ENCODE results near the gene SIGLEC8. TPM values are rescaled to one million over a fixed set of nuclear protein-coding genes. Genes with fewer than 3 reads are reported as not detected.

SIGLEC8 gene
- total and polyA plus RNA-seq, 2 of the 4 experiments (the other 2 are of a cell fraction) = not detected

- H3K27ac ChIP-seq (ENCODE audit: insufficient read depth, low read length) = no peak overlapping the region
- no peak overlapping the region for H3K4me3 ChIP-seq (ENCODE audit: insufficient read depth, low read depth, low read length)
- no peak overlapping the region for H2BK5ac ChIP-seq (ENCODE audit: low read depth, low read length, poor library complexity, severe bottlenecking)
- no peak overlapping the region for H4K5ac ChIP-seq (ENCODE audit: low read depth, low read length)
- H3K4me2 ChIP-seq (ENCODE audit: low read depth, low read length) = no peak overlapping the region
- BruUV-seq (replicated peaks) = no TSS peak
- dilution Hi-C loops (cut with HindIII; ENCODE audit: low sequenced_read_pairs, unreplicated experiment) = no loop called here
- no peak overlapping the region for H2AFZ ChIP-seq (replicated peaks; ENCODE audit: low read length, poor library complexity)
- no peak overlapping the region for H2AK9ac ChIP-seq (replicated peaks; ENCODE audit: low read depth, low read length, poor library complexity)
- no peaks in the 10 kb centered on the region for H3K9me1 ChIP-seq (ENCODE audit: insufficient read depth, low read length)
- in situ Hi-C loops (cut with MboI; ENCODE audit: low sequenced_read_pairs) = loop anchor here (5.0 kb wide), 1 partner anchor 186 kb away; no protein-coding TSS in a partner anchor
- no peak overlapping the region for H4K8ac ChIP-seq (ENCODE audit: low read depth in 2 of 2, low read length in 2 of 2)
- DNase-seq = no peak
- no peak overlapping the region for H2BK15ac ChIP-seq (ENCODE audit: low read depth, low read length)
- H2AK5ac ChIP-seq (ENCODE audit: low read depth, low read length) = no peak overlapping the region
- no peak overlapping the region for H4K91ac ChIP-seq (ENCODE audit: insufficient read depth, low read depth, low read length)
- no peak for ATAC-seq (ENCODE audit: low read depth)
- H2BK20ac ChIP-seq (ENCODE audit: low read depth, low read length) = no peak overlapping the region
- no peaks in the 10 kb centered on the region for H3K27me3 ChIP-seq (ENCODE audit: control insufficient read depth, insufficient read depth, low read length)
- H3K4me1 ChIP-seq (ENCODE audit: control insufficient read depth, insufficient read depth, low read length) = no peaks in the 10 kb centered on the region
- CTCF ChIA-PET = interaction anchor here (3.4 kb wide), 1 partner anchor 187 kb away, joined by 27 read pairs; no protein-coding TSS in a partner anchor
- H2BK120ac ChIP-seq (ENCODE audit: low read depth, low read length) = no peak overlapping the region
- WGBS, 2 experiments (ENCODE audit: extremely low coverage in 2 of 2, insufficient read length in 1 of 2) = no CpG with 5 or more reads among the region's 9 CpGs
- H3K36me3 ChIP-seq (ENCODE audit: control insufficient read depth, insufficient read depth, low read length) = no peaks in the 10 kb centered on the region
- no peaks in the 10 kb centered on the region for H4K20me1 ChIP-seq (ENCODE audit: insufficient read depth, low read length)
- H3K14ac ChIP-seq (replicated peaks; ENCODE audit: low read depth, low read length) = no peak overlapping the region
- H3K79me1 ChIP-seq (ENCODE audit: low read depth in 1 of 2, low read length in 2 of 2) = no peaks in the 10 kb centered on the region
- no peaks in the 10 kb centered on the region for H3K9me3 ChIP-seq (ENCODE audit: control insufficient read depth, insufficient read depth, low read length)
- no peak overlapping the region for H3K18ac ChIP-seq (ENCODE audit: low read depth, low read length)
- H3K9ac ChIP-seq (ENCODE audit: low read depth, low read length) = no peak overlapping the region
- no peak overlapping the region for H3K23ac ChIP-seq (ENCODE audit: low read depth, low read length)
- intact Hi-C loops (cut with micrococcal nuclease) = no loop called here
- TF ChIP-seq RCOR1 (IDR thresholded peaks at IDR 0.05; ENCODE audit: insufficient replicate concordance, low read length) (no peak), RAD21 (IDR thresholded peaks at IDR 0.05; ENCODE audit: low read length) (no peak), MAFK (IDR thresholded peaks at IDR 0.05; ENCODE audit: low read depth, low read length) (no peak), BHLHE40 (IDR thresholded peaks at IDR 0.05; ENCODE audit: low read depth, low read length) (no peak), FOS (IDR thresholded peaks at IDR 0.05; ENCODE audit: low read depth, low read length) (no peak), SMC3 (IDR thresholded peaks at IDR 0.05; ENCODE audit: low read depth, low read length) (no peak), CTCF (conservative IDR thresholded peaks at IDR 0.05; ENCODE audit: low read depth, low read length) (no peak), MXI1 (IDR thresholded peaks at IDR 0.05; ENCODE audit: borderline replicate concordance, low read depth, low read length) (no peak), MAZ (IDR thresholded peaks at IDR 0.05; ENCODE audit: borderline replicate concordance, low read depth, low read length) (no peak), NFE2L2 (IDR thresholded peaks at IDR 0.05; ENCODE audit: low read depth, low read length) (no peak), USF2 (IDR thresholded peaks at IDR 0.05; ENCODE audit: low read depth, low read length) (no peak), CEBPB (IDR thresholded peaks at IDR 0.05; ENCODE audit: low read depth, low read length) (no peak), ELK1 (IDR thresholded peaks at IDR 0.05; ENCODE audit: borderline replicate concordance, low read depth, low read length) (no peak), CHD1 (IDR thresholded peaks at IDR 0.05; ENCODE audit: low read depth, low read length) (no peak), RFX5 (IDR thresholded peaks at IDR 0.05; ENCODE audit: low read depth, low read length) (no peak), POLR2A (IDR thresholded peaks at IDR 0.05; ENCODE audit: low read depth, low read length) (no peak)
- no peak overlapping the region for H3K56ac ChIP-seq (ENCODE audit: extremely low read depth, insufficient read depth, low read length)
- no peak overlapping the region for H3K4ac ChIP-seq (ENCODE audit: low read depth, low read length)
- POLR2A ChIA-PET (ENCODE audit: unreplicated experiment) = no interaction called here
Observed at GRCh38 chr19:51470966-51471365, 12.7 kb upstream of the SIGLEC8 start.

All from IMR-90 (cell line).